Measurements from ENCODE around the gene PLS3.

The PLS3 gene

DNA sequence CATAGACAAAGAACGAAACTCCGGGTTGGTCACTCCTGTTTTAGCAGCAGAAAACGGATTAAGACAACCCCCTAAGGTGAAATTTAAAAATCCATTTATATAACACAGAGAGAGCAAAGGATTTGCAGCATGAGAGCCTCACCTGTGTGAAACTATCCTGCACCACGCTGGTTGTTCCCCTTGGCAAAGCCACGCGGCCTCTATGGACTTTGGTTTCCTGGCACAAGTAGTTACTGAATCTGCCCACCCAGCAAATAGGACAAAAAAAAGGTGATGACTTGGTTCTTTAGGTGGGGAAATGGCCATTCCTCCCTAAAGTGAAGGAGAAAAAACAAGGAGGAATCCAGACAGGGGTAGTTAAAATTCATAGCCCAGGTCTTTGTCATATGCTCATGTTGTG, 133.1 kb downstream of the PLS3 start:
- DNase-seq (ENCODE audit: low read depth), result no peak
- H3K4me3 ChIP-seq (ENCODE audit: control insufficient read depth, low read depth, low read length), result no peak overlapping the region
- TF ChIP-seq, protein P1, sequence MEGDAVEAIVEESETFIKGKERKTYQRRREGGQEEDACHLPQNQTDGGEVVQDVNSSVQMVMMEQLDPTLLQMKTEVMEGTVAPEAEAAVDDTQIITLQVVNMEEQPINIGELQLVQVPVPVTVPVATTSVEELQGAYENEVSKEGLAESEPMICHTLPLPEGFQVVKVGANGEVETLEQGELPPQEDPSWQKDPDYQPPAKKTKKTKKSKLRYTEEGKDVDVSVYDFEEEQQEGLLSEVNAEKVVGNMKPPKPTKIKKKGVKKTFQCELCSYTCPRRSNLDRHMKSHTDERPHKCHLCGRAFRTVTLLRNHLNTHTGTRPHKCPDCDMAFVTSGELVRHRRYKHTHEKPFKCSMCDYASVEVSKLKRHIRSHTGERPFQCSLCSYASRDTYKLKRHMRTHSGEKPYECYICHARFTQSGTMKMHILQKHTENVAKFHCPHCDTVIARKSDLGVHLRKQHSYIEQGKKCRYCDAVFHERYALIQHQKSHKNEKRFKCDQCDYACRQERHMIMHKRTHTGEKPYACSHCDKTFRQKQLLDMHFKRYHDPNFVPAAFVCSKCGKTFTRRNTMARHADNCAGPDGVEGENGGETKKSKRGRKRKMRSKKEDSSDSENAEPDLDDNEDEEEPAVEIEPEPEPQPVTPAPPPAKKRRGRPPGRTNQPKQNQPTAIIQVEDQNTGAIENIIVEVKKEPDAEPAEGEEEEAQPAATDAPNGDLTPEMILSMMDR (conservative IDR thresholded peaks at IDR 0.05; ENCODE audit: control insufficient read depth, insufficient read depth, low read depth, low read length), result no peak

DNA sequence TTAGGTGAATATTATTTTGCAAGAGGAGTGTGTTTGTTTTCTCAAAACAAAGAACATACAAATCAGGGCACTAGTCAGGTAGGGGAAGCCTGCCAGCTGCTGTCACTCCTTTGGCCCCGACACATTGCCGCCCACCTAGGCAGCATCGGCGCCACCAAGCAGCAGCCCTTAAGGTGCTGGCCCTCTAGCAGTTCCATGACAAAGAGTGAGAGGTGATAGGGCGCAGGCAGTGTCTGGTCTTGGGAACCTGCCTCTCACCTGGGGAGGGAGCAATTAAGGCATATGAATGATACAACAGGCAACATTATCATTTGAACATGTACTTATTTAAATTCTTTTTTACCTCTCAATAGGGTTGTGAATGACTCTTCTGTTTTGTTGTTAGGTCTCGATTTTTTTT, 135.1 kb downstream of the PLS3 start:
- TF ChIP-seq, protein P1 (conservative IDR thresholded peaks at IDR 0.05; ENCODE audit: control insufficient read depth, insufficient read depth, low read depth, low read length), result no peak
- DNase-seq (ENCODE audit: low read depth), result no peak
- no peak overlapping the region for H3K4me3 ChIP-seq (ENCODE audit: control insufficient read depth, low read depth, low read length)

GRCh38 chrX:115696939-115697338, 136.0 kb downstream of the PLS3 start:
- no peak overlapping the region for H3K4me3 ChIP-seq (ENCODE audit: control insufficient read depth, low read depth, low read length)
- no peak for DNase-seq (ENCODE audit: low read depth)
- TF ChIP-seq, protein P1 (conservative IDR thresholded peaks at IDR 0.05; ENCODE audit: control insufficient read depth, insufficient read depth, low read depth, low read length), result no peak

DNA sequence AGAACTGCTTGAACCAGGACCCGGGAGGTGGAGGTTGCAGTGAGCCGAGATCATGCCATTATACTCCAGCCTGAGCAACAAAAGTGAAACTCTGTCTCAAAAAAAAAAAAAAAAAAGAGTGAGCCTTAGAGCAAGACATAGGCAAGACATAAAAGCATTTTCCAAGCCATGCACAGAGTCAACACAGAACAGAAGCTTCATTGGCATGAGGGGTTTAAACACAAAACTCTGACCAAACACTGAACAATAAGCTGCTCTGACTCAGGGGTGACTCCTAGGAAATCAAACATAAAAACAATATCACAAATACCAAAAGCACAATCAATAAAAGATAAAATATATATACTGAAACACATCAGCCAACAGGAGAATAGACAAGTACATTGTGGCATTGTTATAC, 136.8 kb downstream of the PLS3 start:
- no peak overlapping the region for H3K4me3 ChIP-seq (ENCODE audit: control insufficient read depth, low read depth, low read length)
- TF ChIP-seq, protein P1 (conservative IDR thresholded peaks at IDR 0.05; ENCODE audit: control insufficient read depth, insufficient read depth, low read depth, low read length), result no peak
- no peak for DNase-seq (ENCODE audit: low read depth)

Measured in fibroblast of mammary gland (primary cell).